CD1c-positive myeloid dendritic cell (primary cell): Measurements from ENCODE around the gene STAT2.
"Not testable (repeated sequence)": the region's sequence is repeated elsewhere in the genome, so short reads cannot be mapped to it uniquely, and the experiment has no call there.

Experiments
- DNase-seq: peaks from one replicate; pipeline ENCODE4 v3.0.0-alpha.2; 2016; ENCODE audit errors: extremely low spot score

Gene STAT2

DNA sequence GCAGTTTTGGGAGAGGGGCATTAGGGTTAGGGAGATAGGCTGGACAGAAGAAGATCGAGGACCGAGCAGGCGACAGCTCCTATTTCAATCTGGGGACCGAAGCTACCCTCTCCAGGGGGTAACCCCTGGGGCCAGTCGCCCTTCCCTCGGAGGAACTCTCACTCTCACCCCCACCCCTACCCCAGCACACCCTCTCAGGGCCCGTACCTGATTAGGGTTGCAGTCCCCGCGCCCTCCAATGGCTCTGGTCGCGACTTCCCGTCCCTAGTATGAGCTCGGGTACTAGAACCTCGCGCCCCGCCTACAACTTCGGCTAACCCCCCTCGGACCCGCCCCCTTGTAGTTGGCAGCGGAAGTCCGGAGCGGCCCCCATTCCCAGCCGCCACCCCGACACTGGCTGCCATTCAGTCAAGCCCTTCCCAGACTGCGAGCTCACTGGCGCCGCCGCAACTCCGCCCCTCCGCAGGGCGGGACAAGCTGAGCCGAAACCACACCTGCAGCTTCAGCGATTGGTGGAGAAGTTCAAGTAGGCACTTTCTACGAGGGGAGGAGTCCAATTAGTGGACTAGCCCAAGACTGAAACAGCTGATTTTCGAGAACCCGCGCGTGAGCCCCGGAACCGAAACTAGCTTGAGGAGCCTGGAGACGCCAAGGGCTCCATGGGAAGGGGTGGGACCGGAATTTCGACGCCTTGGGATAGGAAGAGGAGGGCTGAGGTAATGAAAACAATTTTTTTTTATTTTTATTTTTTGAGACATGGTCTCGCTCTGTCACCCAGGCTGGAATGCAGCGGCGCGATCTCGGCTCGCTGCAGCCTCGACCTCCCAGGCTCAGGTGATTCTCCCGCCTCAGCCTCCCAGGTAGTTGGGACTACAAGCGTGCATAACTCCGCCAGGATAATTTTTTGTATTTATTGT is at the start of gene STAT2:
Gene STAT2, minus strand, starts transcription at position 257 of the 917 bp plus-strand sequence. CDS start 3,536 bp downstream, outside the sequence.
- peak; percentile 99 for DNase-seq

DNA sequence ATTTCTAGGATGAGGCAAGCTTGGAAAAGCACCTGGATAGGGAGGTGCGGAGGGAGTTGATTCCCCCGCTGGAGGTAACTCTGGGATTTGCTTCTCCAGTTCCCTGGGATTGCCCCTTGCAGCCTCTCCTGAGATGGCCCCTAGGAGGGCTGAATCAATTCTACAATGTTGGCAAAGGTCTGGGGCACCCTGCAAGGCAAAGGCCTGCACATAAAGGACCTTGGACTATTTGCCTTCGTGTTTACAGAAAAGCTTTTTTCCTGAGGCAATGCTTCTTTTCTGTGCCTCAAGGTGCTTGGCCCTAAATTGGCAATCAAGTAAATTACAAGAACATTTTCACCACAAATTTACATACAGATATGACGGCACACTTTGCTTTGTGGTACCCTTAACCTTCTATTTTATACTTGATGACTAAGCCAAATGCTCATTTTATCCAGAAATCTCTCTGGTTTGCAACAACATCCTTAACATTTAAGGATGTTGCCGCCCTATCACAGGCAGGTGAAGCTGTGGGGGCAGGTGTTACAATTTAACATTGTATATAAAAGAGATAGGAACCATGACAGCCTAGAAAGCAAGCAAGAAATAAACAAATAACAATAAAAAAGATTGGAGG is 49.0 kb upstream of the STAT2 start:
- DNase-seq: no peak

DNA sequence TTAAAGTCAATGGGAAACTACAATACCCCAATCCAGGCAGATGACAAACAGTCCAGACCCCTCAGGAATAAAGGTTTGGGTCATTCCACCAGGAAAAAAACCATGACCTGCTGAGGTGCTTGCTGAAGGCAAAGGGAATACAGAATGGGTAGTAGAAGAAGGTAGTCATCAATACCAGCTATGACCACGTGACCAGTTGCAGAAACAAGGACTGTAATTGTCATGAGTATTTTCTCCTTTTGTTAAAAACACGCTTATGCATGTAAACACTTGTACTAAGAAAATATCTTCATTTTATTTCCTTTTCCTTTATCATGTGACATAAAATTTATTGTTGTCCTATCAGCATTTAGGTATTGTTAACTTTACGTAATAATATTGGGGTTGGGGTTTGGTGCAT is 44.3 kb upstream of the STAT2 start:
- DNase-seq: not testable (repeated sequence)

DNA sequence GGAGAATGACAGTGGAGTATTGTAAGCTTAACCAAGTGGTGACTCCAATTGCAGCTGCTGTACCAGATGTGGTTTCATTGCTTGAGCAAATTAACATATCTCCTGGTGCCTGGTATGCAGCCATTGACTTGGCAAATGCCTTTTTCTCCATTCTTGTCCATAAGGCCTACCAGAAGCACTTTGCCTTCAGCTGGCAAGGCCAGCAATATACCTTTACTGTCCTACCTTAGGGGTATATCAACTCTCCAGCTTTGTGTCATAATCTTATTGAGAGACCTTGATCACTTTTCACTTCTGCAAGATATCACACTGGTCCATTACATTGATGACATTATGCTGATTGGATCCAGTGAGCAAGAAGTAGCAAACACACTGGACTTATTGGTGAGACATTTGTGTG is 41.7 kb upstream of the STAT2 start:
- DNase-seq: not testable (repeated sequence)

DNA sequence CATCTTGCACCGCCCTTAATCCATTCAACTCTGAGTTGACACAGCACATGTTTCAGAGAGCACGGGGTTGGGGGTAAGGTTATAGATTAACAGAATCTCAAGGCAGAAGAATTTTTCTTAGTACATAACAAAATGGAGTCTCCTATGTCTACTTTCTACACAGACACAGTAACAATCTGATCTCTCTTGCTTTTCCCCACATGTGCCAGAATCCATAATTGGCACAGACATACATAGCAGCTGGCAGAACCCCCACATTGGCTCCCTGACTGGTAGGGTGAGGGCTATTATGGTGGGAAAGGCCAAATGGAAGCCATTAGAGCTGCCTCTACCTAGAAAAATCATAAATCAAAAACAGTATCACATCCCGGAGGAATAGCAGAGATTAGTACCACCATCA is 41.2 kb upstream of the STAT2 start:
- not testable (repeated sequence) for DNase-seq

DNA sequence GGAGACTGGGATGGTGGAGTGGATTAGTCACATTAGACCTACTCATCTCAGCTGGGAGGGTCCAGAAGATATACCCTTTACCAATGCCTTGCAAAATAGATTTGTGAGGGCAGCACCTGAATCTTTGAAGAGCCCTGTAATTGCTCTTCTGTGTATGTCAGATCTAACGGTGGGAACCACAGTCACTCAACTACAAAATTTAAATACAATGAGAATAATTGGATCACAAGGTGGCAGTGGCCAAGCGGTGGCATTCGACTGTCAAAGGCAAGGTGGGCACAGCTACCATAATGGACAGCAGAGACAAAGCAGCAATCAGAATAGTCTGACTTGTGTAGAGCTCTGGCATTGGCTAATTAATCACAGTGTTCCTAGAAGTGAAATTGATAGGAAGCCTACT is 39.6 kb upstream of the STAT2 start:
- not testable (repeated sequence) for DNase-seq

DNA sequence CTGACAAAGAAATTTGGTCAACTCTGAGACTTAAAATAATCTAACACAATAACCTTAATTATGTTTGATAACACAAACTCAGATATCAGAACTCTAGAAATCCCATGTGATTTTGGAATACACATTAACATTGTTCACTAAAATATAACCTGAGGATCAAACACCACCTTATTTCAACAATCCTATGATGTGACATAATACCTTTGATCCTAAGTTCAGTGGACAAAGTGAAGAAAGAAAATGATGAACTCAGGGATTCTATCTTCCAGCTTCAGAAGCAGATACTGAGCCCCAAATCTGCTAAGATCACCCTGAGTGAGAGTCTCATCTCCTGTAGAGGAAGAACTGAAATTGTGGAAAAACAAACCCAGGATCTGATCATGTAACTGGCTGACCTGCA is 38.4 kb upstream of the STAT2 start:
- no peak for DNase-seq

DNA sequence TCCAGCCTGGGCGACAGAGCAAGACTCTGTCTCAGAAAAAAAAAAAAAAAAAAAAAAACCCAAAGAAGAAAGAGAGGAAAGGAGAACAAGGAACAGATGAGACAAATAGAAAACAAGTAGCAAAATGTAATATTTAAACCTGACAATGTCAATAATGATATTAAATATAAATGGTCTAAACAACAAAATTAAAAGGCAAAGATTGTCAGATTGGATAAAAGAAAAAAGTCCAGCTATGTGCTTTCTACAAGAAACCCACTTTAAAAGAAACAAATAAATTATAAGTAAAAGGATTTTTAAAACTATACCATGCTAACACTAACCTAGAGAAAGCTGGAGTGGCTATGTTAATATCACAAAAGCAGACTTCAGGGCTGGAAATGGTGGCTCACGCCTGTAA is 32.4 kb upstream of the STAT2 start:
- DNase-seq: no peak

DNA sequence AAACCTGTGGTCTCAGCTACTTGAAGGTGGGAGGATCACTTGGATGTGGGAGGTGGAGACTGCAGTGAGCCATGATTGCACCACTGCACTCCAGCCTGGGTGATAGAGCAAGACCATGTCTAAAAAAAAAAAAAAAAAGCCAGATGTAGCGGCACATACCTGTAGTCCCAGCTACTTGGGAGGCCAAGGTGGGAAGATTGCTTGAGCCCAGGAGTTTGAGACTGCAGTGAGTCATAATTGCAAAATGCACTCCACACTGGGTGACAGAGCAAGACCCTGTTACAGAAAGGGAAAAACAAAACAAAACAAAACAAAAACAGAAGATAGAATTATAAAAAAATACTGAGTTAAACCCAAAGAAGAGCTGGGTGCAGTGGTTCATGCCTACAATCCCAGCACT is 31.8 kb upstream of the STAT2 start:
- no peak for DNase-seq

DNA sequence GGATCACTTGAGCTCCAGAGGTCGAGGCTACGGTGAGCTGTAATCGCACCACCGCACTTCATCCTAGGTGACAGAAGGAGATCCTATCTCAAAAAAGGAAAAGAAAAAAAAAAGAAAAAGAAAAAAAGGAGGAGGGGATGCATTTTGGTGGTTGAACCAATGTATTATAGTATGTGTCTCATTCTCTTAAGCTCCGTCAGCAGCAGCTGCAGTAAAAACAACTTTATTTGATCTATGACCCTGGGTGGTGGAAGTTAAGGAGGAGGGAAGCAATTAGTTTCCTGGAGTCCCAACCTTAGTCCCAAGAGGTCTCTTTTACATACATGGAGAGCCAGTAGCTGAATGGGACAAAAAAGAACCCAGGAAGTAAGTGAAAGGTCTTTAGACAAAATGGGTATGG is 29.5 kb upstream of the STAT2 start:
- DNase-seq: no peak

DNA sequence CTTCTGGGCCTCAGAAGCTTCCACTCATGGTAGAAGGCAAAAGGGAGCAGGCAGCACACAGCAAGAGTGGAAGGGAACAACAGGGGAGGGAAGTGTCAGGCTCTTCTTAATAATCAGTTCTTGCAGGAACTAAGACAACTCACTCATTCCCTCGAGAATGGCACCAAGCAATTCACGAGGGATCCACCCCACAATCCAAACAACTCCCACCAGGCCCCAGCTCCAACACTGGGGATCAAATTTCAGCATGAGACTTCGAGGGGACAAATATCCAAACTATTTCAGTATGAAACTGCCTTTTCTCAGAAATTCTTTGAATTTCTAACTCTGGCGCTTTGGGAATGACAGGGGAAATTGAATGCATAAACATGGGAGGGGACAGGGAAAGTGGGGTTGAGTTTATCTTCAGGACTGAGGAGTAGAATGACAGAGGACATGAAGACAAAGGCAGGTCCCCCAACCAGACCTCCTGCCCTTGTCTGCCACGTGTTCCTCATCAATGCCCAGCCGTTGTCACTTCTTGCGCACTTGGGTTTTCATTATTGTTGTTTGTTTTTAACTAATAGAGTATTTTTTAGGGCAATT is 27.3 kb upstream of the STAT2 start:
- DNase-seq: no peak

DNA sequence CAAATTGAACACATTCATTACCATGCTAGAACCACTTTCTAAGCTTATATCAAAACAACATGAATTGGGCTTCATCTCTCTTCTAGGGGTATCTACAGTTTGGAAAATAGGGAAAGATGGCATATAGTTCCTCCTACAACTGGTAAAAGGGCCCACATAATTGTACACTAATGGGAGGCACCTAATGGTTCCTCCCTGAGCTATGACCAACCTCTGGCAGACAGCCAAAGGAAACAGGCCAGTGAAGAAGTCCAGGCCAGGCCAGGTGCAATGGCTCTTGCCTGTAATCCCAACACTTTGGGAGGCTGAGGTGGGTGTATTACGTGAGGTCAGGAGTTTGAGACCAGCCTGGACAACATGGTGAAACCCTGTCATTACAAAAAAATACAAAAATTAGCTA is 26.0 kb upstream of the STAT2 start:
- DNase-seq: no peak

DNA sequence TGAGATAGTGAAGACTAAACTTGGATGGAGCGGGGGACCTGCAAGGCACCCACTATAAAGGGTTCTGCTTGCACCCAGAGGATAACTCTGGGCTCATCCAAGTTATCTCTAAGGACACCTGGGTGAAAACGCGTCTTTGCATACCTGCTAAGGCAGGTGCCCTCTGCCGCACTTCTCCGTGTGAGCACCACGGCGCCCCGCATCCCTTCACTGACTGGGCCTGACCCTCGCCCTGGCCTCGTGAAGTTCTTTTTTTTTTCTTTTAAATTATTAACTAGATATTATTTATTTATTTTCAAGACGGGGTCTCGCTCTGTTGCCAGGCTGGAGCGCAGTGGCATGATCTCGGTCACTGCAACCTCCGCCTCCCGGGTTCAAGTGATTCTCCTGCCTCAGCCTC is 22.7 kb upstream of the STAT2 start:
- no peak for DNase-seq

DNA sequence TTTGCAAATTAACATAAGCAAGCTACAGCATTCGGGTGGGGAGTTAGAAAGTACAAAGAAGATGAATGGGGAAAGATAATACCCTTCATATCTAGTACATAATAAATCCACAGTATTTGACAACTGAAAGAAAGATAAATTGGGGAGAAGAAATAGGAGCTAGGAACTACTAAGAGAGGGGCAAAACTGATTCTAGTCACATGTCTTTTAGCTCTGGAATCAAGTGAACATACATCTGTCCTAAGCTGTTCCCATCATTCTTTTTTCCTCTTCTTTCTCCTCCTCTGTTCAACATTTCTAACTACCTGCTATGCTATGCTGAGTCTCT is 18.0 kb upstream of the STAT2 start:
- no peak for DNase-seq

DNA sequence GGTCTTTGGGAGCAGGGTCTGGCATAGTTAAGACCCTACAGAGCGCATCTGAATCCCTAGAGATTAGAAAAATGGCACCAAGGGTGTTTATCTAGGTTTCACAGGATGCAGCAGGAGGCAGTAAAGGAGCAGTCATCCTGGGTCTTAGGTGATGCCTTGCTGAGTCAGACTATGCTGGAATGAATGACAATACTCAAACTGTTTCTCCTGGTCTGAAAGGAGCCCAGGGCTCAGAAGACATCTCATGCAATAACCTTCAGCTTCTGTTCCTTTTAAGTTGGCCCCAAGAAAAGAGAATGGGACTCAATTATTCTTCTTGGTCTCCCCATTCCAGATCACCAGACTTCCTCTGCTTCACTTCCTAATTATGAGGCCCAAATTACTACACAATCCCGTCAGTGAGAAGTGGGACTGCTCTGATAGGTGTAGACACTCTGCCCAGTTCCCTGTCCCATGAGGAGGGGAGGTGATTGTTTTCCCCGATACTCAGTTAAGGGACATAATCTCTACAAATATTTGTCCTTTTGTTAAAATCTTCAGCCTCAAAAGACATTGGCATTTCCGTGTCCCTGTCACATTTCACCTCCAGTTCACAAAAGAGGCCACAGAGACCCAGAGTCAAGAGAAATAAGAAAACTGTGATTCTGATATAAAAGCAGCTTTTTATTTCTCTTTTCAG is 17.5 kb upstream of the STAT2 start:
- peak; percentile 40 for DNase-seq

DNA sequence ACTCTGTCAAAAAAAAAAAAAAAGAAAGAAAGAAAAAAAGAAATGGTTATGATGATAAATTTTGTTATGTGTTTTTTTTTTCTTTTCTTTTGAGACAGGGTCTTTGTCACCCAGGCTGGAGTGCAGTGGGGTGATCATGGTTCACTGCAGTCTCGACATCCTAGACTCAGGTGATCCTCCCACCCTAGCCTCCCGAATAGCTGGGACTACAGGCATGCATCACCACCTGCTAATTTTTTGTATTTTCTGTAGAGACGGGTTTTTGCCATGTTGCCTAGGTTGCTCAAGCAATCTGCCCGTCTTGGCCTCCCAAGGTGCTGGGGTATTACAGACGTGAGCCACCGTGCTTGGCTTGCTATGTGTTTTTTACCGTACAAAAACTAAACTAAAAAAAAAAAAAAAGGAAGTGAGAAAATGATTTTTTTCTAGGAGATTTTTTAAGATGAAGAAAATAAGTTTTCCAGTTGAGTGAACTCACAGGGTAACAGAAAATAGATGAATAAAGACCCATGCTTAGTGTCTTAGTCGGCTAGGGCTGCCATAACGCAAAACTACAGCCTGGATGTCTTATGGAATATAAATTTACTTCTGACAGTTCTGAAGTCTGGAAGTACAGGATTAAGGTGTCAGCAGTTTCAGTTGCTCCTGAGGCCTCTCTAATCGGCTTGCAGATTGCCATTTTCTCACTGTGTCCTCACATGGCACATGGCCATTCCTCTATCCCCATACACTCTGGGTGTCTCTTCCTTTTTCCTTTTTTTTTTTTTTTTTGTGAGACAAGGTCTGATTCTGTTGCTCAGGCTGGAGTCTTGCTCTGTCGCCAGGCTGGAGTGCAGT is 15.9 kb upstream of the STAT2 start:
- peak; percentile 11 for DNase-seq

DNA sequence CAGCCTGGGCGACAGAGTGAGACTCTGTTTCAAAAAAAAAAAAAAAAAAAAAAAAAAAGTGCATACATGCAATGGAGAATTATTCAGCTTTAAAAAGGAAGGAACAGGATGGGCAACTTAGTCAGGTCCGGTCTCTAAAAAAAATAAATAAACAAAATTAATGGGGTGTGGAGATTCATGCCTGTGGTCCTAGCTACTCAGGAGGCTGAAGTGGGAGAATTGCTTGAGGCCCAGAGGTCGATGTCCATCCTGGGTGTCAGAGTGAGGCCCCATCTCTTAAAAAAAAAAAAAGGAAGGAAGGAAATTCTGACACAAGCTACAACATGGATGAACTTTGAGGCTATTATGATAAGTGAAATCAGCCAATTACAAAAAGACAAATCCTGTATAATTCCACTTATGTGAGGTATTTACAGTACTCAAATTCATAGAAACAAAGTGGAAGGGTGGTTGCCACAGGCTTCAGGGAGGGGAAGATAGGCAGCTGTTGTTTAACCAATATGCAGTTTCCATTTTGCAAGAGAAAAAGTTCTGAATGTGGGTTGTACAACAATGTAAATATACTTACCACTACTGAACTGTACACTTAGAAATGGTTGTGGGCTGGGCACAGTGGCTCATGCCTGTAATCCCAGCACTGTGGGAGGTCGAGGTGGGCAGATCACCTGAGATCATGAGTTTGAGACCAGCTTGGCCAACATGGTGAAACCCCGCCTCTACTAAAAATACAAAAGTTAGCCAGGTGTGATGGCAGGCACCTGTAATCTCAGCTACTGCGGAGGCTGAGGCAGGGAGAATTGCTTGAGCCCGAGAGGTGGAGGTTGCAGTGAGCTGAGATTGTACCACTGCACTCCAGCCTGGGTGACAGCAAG is 15.1 kb upstream of the STAT2 start:
- no peak for DNase-seq

DNA sequence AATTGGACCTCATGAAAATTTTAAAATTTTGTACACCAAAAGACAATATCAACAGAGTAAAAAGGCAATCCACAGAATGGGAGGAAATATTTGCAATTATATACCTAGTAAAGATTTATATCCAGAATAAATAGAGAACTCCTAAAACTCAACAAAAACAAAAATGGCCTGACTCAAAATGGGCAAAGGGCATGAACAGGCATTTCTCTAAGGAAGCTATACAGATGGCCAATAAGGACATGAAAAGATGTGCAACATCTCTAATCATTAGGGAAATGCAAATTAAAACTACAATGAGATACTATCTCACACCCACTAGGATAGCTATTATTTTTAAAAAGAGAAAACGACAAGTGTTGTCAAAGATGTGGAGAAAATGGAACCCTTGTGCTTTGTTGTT is 13.6 kb upstream of the STAT2 start:
- DNase-seq: no peak

DNA sequence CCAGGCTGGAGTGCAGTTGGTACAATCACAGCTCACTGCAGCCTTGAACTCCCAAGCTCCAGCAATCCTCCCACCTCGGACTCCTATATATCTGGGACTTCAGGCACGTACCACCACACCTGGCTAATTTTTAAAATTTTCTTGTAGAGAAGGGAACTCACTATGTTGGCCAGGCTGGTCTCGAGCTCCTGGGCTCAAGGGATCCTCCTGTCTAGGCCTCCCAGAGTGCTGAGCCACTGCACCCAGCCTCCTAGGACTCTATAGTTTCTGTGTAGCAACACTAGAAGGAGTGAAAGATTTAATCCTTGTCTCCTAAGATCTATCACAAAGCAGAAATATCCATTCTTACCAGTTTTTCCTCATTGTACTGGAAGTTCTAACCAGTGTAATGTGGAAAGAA is 7.0 kb upstream of the STAT2 start:
- DNase-seq: no peak
